BE2C (cell line): Measurements from ENCODE around the gene RTN4.

Source experiments
- DNase-seq: peaks from one replicate; pipeline ENCODE4 v3.0.0-alpha.2; 2020
- H3K27me3 ChIP-seq: fragments of 250-450 bp; sonication (Bioruptor Pico); 2 replicates; pipeline ENCODE4 v1.5.1; 2020; ENCODE audit warnings: mild to moderate bottlenecking
- H3K36me3 ChIP-seq: fragments of 250-450 bp; sonication (Bioruptor Pico); 2 replicates; pipeline ENCODE4 v1.5.1; 2020; ENCODE audit warnings: mild to moderate bottlenecking
- H3K4me1 ChIP-seq: fragments of 250-450 bp; sonication (Bioruptor Pico); 2 replicates; pipeline ENCODE4 v1.5.1; 2020
- H3K4me3 ChIP-seq: 2 replicates; pipeline ENCODE4 v1.5.1; 2011; ENCODE audit warnings: low read depth, low read length
- H3K9me3 ChIP-seq: fragments of 250-450 bp; sonication (Bioruptor Pico); 2 replicates; pipeline ENCODE4 v1.5.1; 2020
- TF ChIP-seq, protein P1 (sequence below): IDR thresholded peaks from 2 replicates; pipeline ENCODE4 v1.5.1; 2012; ENCODE audit warnings: mild to moderate bottlenecking, low read depth, low read length

Gene RTN4

DNA sequence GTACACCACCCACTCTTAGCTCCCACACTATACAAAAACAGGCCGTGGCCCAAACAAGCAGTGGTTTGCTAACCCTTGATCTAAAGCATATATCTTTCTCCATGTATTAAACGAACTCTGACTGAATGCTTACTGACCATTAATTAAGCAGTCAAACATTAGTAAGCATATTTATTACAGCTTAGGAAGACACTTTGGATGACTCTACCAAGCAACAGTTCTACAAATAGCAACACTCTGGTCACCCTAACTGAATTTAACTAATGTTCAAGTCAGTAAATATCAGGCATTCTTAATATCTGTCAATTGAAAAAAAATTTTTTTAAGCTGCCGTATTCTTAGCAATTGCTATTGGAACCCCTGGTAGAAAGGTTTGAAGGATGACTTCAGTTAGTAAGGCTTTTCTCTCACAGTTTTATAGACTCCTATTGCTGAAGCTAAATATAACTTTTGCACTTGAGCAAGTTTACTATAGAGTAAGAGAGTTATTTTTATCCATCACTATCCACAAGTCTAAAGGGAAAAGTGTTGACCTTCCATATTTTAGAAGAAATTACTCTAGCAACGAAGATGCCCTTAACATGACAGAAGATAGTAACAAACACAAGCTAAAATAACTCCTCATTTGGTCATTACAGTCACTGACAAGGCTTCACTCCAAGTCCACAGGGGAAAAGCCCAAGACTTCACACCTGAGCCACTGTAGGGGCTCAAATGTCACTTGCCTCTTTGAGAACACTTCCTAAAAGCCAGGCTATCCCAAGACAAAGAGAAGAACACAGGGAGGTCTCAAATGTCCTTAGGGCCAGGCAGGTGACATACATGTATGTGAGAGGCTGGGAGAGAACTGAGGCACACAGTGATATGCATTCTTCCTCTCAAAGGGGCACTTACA is 74.4 kb downstream of the RTN4 start:
- Histone ChIP-seq H3K27me3 (no peaks in the 10 kb centered on the region), H3K4me3 (no peak overlapping the region), H3K9me3 (no peaks in the 10 kb centered on the region), H3K36me3 (peaks cover 18% of the 10 kb centered on the region), H3K4me1 (no peaks in the 10 kb centered on the region)
- DNase-seq = no peak
- TF ChIP-seq, protein P1, sequence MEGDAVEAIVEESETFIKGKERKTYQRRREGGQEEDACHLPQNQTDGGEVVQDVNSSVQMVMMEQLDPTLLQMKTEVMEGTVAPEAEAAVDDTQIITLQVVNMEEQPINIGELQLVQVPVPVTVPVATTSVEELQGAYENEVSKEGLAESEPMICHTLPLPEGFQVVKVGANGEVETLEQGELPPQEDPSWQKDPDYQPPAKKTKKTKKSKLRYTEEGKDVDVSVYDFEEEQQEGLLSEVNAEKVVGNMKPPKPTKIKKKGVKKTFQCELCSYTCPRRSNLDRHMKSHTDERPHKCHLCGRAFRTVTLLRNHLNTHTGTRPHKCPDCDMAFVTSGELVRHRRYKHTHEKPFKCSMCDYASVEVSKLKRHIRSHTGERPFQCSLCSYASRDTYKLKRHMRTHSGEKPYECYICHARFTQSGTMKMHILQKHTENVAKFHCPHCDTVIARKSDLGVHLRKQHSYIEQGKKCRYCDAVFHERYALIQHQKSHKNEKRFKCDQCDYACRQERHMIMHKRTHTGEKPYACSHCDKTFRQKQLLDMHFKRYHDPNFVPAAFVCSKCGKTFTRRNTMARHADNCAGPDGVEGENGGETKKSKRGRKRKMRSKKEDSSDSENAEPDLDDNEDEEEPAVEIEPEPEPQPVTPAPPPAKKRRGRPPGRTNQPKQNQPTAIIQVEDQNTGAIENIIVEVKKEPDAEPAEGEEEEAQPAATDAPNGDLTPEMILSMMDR = no peak

DNA sequence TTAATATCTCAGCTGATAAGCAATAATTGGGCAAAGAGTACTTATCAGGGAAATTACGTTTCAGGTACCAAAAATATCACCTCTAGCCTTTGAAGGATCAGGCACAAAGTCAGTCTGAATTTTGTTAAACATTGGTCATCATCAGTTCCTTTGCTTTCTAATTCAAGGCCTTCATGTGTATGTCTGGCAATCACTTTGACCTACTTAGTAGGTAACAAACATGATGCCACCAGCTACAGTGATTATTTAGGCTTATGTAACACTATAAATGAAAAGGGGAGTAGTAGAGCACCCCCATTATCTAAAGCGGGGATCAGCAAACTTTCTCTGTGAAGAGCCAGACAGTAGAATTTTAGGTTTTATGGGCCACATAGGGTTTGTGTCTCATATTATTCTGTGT is 75.1 kb downstream of the RTN4 start:
- Histone ChIP-seq H3K9me3 (no peaks in the 10 kb centered on the region), H3K4me3 (no peak overlapping the region), H3K36me3 (peaks cover 25% of the 10 kb centered on the region), H3K27me3 (no peaks in the 10 kb centered on the region), H3K4me1 (no peaks in the 10 kb centered on the region)
- TF ChIP-seq, protein P1 = no peak
- DNase-seq = no peak

DNA sequence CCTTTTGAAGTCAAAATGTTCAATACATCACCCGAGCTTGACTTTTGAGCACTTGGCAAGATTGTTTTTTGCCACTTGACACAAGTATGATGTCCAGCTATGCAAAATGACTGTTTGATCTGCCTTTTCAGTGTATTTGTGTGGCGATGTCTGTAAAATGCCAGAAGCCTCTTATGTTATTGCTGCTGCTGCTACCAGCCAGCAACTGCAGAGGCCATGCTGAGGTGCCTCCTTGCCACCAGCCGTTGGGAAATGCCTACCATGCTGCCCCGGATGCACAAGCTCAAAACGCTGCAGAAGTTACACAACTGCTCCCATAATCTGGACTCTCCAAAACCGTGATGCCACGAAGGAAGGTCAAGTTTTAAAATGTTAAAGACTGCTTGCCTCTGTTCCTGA is 80.3 kb downstream of the RTN4 start:
- Histone ChIP-seq H3K27me3 (no peaks in the 10 kb centered on the region), H3K36me3 (peaks cover 48% of the 10 kb centered on the region), H3K9me3 (no peaks in the 10 kb centered on the region)

DNA sequence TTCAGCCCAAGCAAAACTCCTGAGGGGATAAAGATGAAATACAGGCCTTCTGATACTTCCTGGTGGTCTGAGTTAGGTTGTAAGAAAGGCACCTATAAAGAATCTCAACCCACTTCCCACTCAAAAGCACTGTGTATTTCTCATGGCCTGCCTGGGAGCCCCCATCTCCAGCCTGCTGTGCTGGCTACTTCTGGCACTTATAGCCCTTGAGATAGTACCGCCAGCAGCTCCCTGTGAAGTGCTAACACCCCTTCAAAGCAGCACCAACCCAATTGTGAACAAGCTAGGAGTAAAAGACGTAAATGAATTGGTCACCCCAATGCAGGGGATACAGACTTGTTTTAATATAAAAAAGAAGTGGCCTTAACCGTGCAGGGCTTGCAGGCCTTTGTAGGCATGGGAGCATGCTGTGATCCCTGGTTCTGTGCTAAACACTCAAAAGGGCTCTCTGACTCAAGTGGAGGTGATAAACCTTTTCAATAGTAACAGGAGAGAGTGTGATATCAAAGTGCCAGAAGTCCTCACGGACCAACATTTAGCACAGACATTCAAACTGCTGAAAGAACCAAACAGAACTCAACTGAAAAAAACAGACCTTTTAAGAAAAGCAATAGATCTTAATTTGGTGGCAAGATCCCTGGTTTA is 80.8 kb downstream of the RTN4 start:
- TF ChIP-seq, protein P1 = no peak
- H3K4me3 ChIP-seq = no peak overlapping the region
- no peak for DNase-seq
- H3K9me3 ChIP-seq = no peaks in the 10 kb centered on the region
- H3K4me1 ChIP-seq = 0 out of 2 replicates have a peak, but pooled peaks cover 2% of the 10 kb centered on the region
- H3K36me3 ChIP-seq = peaks cover 53% of the 10 kb centered on the region
- no peaks in the 10 kb centered on the region for H3K27me3 ChIP-seq

More for the DNA sequence above, 80.3 kb downstream of the RTN4 start:
- no peak for DNase-seq
- TF ChIP-seq, protein P1 = no peak
- Histone ChIP-seq H3K4me3 (no peak overlapping the region), H3K4me1 (0 out of 2 replicates have a peak, but pooled peaks cover 2% of the 10 kb centered on the region)

DNA sequence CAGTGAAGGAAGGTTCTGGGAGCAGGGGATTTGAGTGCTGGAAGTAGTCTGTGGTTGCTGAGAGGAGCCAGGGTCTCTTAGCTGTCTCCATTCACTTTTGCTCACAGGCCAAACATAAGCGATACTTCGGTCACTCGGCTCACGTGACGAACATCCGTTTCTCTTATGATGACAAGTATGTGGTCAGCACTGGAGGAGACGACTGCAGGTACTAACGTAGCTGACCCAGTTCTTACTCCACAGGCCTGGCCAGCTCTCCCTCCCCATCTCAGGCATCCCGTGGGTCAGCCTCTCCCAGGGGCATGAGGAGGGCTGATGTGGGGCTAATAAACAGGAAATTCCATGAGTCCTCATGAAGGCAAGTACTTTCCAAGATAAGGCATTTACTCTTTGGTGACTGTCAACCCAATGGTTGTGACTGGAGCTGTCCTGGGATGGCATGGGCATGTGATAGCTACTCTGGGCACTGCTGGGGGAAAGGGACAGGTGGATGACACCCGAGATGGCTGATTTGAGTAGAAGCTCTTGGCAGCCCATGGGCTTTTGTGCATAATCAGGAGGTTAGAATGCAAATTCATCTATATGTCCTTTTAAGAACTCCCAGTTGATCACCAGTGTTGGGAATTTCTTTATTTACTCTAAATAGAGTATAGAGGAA is 81.6 kb downstream of the RTN4 start:
- H3K36me3 ChIP-seq = peaks cover 54% of the 10 kb centered on the region
- H3K4me3 ChIP-seq = no peak overlapping the region
- no peaks in the 10 kb centered on the region for H3K27me3 ChIP-seq
- H3K9me3 ChIP-seq = no peaks in the 10 kb centered on the region
- no peak for DNase-seq
- H3K4me1 ChIP-seq = 0 out of 2 replicates have a peak, but pooled peaks cover 2% of the 10 kb centered on the region
- TF ChIP-seq, protein P1 = no peak
